Fibroblast of mammary gland (primary cell): Measurements from ENCODE around the gene DYRK1B.

Experiments
- DNase-seq: peaks from one replicate; pipeline ENCODE4 v3.0.0-alpha.2; 2010; ENCODE audit warnings: low read depth
- H3K4me3 ChIP-seq: 2 replicates; pipeline ENCODE4 v1.5.1; 2011; ENCODE audit warnings: low read depth, mild to moderate bottlenecking, low read length, moderate library complexity; ENCODE audit not compliant: control insufficient read depth
- TF ChIP-seq, protein P1 (sequence below): conservative IDR thresholded peaks from 2 replicates; pipeline ENCODE4 v1.5.1; 2011; ENCODE audit warnings: low read depth, low read length, inconsistent platforms; ENCODE audit not compliant: control insufficient read depth, insufficient read depth

The DYRK1B gene

DNA sequence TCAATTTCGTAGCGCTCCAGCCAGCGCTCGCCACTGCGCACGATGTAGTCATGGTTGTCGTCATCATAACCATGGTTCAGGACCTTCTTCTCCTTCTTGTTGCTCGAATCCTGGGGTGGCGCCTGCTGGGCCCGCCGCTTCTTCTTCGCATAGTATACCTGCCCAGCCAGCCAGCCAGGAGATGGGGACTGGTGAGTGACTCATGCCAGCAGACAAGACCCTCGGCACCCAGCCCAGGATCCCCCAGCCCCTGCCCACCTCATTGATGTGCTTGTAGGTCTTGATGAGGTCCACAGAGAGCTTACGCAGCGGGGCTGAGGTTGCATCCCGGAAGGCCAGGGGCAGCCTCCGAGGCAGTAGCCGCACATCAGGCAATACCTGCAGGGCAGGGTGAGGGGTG, 3.6 kb downstream of the DYRK1B start:
- TF ChIP-seq, protein P1, sequence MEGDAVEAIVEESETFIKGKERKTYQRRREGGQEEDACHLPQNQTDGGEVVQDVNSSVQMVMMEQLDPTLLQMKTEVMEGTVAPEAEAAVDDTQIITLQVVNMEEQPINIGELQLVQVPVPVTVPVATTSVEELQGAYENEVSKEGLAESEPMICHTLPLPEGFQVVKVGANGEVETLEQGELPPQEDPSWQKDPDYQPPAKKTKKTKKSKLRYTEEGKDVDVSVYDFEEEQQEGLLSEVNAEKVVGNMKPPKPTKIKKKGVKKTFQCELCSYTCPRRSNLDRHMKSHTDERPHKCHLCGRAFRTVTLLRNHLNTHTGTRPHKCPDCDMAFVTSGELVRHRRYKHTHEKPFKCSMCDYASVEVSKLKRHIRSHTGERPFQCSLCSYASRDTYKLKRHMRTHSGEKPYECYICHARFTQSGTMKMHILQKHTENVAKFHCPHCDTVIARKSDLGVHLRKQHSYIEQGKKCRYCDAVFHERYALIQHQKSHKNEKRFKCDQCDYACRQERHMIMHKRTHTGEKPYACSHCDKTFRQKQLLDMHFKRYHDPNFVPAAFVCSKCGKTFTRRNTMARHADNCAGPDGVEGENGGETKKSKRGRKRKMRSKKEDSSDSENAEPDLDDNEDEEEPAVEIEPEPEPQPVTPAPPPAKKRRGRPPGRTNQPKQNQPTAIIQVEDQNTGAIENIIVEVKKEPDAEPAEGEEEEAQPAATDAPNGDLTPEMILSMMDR: no peak
- no peak overlapping the region for H3K4me3 ChIP-seq
- DNase-seq: no peak

GRCh38 chr19:39829702-39830275, 4.2 kb downstream of the DYRK1B start:
- DNase-seq: no peak
- TF ChIP-seq, protein P1: no peak
- H3K4me3 ChIP-seq: no peak overlapping the region

DNA sequence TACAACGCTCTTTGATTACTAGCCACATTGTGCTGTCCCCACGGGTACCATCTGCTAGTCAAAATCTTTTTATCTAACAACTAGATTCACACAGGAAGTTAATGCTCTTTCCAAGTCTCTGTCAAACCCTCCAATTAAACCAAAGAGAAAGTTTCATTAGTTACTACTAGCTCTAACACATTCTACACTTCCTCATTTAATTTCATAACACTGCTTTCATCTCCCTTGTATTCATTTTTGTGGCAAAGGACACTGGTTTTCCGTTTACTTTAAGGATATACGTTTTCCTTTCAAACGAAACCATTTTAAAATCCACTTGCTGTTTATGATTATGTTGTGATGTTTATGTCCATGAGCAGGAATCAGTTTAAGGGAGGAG, 5.3 kb downstream of the DYRK1B start:
- DNase-seq: no peak
- no peak overlapping the region for H3K4me3 ChIP-seq

GRCh38 chr19:39828015-39828653, 5.8 kb downstream of the DYRK1B start:
- no peak for DNase-seq
- TF ChIP-seq, protein P1: no peak
- H3K4me3 ChIP-seq: no peak overlapping the region

More for the DNA sequence above, 5.3 kb downstream of the DYRK1B start:
- TF ChIP-seq, protein P1: no peak

DNA sequence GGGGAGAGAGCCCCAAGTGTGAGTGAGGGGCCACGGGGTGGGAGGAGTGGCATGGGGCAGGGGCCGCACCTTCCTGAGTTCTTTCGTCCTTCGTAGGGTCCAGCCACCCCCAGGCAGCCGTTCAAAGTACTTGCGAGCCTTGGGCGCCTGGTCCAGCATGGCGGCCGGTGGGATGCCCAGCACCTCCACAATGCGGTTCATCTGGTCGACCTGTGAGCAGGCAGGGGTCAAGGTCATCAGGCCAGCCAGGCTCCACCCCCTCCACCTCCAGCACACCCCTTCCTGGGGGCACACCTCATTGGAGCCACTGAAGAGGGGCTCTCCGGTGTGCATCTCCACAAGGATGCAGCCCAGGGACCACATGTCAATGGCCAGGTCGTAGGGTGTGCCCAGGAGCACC, 6.7 kb downstream of the DYRK1B start:
- no peak for DNase-seq
- no peak overlapping the region for H3K4me3 ChIP-seq
- TF ChIP-seq, protein P1: no peak

GRCh38 chr19:39826311-39826945, 7.5 kb downstream of the DYRK1B start:
- TF ChIP-seq, protein P1: no peak
- no peak for DNase-seq
- no peak overlapping the region for H3K4me3 ChIP-seq
